HG03066 (cell line): Measurements from ENCODE around the gene RCN2.

ENCODE experiments used
- ATAC-seq: cut with Tn5 transposase; IDR thresholded peaks from one replicate; pipeline ENCODE4 v1.9.1; 2021; ENCODE audit warnings: low read depth; ENCODE audit not compliant: unreplicated experiment

Gene RCN2

DNA sequence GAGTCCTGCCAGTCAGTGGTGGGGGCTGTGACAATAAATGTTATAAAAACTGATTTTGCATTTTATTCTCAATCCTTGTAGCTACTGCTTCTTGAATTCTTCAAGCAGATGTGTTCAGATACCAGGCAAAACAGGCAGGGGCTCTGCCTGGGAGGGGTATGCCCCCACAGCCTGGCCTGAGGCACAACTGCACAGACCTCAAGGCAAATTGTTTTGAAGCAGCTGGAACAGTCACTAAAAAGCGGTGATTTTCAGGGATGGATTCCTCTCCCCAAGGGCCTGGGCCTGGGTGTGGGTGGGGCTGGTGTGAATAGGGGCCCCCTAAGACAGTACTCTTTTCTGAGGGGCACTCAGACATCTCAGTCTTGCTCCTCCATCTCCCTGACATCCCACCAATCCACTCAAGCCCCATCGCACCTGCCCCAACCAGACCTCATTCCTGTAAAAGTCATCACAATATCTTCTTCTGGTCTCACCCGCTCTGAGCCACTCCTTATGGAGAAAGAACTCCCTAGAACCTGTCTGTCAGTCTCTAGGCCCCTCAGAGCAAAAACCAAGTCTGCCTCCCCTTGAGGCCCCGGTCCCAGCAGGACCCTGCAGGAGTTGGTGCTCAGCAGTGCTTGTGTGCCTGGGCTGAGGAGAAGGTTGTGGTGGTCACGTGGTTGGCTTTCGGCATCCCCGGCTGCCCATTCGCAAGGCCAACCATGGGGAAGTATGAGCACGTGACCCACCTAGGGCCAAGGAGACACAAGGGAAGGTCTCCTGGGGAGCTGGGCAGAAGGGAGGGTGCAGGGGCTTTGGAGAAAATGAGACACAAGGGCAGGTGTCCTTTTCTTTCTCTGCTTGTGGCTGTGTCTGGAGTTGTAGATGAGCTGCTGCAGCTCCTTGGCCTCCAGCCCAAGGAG lies 60.4 kb downstream of the RCN2 start:
- no peak for ATAC-seq

DNA sequence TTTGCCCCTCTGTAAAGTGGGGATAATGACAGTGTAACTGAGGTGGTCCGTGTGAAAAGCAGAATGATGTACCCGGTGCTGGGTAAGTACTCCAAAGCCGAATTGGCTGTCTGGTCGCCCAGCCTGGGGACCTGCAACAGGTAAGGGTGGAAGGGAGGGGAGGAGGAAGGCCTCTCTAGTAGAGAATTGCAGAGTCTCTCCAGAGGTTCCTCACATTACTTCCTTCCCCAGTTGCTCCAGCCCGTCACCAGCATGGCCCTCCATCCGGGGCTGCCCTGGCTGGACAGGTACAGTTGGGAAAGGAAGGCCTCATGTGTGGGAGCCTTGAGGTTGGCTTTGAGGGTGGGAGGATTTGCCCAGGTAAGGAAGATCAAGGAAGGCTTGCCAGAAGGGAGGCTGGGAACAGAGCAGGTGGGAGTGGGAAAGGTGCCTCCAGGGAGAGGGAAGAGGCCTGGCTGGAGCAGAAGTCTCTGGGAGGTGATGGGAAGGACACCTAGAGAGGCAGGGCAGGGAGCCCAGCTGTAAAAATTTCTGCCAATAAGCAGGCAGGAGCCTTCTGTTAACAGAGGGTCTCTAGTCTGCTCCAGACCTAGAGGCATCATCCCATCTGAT lies 61.7 kb downstream of the RCN2 start:
- ATAC-seq, result no peak

DNA sequence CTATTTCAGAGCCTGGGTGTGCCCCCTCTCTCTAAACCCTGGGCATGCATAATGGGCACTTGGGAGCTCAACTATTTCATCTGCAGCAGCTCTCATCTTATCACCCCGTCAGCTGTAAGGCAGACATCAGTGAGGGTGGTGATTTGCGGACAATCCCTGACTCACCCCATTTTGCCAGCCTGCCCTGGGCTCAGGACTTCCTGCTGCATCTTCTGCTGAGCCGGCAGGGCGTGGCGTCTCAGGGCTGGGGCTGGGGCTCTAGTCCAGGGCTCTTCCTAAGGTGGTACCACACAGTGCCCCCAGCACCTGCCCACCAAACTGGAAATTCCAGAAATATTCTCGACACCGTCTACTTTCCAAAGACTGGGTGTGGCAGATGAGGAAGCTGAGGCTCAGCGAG lies 62.5 kb downstream of the RCN2 start:
- ATAC-seq, result no peak

DNA sequence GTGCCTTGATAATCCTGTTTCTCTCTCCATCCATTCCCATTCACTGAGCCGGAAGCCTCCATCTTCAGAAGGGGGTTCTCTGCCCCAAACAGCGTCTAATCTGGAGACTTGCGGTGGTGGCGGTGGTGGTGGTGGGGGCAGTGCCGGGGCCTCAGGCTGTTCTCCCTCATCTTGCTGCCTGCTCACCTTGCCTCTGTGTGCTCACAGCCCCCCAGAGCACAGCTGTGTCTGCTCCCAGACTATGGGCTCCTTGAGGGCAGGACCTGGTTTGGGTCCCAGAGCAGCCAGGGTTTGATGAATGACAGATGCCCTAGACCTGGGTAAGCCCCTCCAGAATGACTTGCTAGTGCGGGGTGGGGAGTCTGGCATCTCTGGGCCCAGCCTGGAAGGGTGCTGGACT lies 62.9 kb downstream of the RCN2 start:
- ATAC-seq, result no peak

DNA sequence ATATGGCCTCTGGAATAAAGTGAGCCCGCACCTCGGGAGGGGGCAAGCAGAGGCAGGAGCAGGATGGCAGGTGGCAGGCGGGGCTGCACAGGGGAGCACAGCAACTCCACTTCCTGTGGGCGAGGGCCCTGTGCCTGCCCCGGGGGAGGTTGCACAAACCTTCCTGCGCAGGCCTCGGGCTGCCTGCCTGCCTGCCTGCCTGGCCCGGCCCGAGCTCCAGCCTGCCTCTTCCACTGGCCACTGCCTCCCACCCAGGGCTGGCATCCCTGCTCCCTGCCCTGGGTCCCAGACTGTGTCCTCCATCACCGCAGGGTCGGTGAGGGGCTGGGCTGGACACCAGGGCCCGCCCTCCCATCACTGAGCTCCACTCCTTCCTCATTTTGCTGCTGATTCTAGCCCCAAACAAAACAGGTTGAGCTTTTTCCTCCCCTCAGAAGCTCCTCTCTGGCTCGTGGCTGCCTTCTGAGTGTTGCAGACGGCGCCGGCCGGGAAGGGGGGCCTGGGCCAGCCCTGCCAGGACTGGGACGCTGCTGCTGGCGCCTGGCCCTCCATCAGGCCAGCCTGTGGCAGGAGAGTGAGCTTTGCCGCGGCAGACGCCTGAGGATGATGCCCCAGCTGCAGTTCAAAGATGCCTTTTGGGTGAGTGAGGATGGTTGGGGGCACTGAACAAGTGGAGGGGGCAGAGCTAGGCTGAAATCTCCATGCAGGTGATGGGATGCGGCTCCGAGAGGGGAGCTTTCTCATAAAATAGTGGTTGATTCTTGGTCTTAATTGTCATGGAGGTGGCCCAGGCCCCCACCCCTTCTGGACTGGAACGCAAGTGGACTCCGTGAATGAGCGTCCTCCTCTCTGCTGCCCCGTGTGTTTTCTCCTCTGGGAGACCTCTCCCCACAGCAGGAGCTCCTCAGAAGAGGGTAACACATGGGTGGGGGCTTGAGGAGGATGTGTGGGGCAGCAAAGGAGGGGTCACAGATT lies 63.7 kb downstream of the RCN2 start, which contains the start of gene PSTPIP1:
TSS of gene PSTPIP1 (plus strand) at position 156 of the 975 bp plus-strand sequence. CDS start at position 604, 448 bp downstream.
- ATAC-seq, result no peak

DNA sequence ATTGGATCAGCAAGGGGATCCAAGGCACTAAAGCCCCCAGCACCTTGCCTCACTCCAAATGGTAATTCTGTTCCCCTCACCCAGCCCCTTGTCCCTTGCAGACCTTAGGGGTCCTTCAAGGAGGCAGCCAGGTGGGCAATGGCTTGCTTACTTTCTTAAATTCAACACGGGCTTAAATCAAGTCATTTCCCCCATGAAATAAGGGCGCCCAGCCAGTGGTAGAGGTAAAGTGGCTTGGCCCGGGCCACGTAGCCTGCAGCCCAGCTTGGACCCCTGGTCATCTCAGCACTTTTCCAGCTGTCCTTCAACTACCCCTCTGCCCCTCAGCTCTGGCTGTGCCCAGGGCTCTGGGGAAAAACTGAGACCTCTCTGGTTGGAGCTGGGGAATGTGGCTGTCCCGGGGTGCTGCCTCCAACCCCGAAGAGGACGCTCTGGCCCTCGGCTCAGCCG lies 64.6 kb downstream of the RCN2 start:
- no peak for ATAC-seq

DNA sequence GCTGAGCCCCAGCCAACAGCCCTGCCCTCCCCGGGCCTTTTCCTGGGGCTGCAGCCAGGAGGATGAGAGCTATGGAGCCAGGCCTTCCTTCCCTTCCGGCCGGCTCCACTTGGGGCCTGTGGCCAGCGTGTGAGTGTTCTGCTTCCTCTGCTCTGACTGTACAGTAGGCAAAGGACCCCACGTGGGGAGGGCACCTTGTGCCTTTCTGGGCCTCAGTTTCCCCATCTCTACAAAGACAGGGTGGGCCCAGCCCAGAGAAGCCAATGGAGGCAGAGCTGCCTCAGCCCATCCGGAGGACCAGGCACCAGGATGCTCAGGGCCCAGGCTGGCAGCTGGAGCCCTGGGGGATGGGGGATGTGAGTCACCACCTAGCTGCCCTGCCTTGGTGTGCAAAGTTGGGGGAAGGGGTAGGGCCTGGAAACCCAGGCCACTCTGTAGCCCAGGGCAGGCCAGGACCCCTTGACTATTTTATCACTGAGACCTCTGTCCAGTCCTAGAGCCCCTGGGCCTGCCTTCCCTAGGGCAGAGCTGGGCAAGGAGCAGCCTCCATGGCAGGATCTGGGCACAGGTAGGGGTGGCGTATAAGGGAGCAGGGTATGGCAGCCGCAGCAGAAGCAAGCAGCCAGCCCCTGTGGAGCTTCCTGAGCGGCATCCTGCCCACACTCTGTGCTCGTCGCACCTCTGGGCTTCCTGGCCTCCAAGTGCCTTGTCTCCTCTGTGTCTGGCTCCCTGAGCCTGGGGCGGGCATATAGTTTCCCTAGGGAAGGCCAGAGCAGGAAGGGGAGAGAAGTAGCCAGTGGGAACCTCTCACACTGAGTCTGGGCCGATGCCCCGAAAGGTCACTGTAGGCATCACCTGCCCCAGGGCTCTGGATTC lies 65.2 kb downstream of the RCN2 start:
- ATAC-seq, result no peak

DNA sequence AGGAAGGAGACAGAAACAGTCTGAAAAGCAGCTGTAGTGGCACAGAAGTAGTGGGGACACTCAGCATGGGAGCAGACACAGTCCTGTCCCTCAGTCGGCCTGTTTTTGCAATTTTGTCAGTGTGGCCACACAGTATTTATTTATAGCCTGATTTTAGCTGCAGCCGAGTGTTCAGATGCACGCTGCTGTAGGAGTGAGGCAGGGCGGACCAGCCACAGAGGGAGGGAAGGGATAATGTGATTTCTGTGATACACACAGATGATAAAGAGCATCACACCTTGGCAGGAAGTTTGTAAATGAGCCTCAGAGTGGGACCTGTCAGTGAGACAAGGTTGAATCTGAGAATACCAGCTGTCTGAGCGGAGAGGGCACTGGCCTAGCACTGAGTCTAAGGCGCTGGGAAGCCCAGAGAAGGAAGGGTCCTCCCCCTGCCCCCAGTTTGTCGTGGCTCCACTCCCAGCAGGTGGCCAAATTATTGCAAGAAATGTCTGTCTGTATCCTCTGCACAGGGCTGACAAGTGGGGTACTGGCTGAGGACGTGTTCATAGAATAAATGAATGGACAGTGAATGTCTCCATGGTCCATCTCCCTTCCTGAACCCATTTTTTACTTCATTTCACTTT lies 67.2 kb downstream of the RCN2 start:
- ATAC-seq, result no peak

DNA sequence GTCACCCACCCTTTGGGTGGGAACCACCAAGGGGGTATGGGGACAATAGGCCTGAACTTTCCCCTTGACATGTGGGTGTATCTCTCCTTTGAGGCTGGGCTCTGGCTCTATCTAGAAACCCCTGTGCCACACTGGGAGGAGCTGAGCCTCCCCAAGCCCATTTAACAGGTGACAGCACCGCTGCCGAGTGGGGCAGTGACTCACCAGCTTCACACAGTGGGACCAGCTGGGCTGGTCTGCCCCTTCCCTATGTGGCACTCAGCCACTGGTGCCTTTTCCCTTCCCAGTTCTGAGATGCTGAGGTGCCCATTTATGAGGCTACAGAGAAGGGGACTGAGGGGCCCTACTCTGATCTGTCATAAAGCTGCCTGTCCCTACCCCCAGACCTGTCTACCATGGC lies 68.4 kb downstream of the RCN2 start:
- no peak for ATAC-seq

DNA sequence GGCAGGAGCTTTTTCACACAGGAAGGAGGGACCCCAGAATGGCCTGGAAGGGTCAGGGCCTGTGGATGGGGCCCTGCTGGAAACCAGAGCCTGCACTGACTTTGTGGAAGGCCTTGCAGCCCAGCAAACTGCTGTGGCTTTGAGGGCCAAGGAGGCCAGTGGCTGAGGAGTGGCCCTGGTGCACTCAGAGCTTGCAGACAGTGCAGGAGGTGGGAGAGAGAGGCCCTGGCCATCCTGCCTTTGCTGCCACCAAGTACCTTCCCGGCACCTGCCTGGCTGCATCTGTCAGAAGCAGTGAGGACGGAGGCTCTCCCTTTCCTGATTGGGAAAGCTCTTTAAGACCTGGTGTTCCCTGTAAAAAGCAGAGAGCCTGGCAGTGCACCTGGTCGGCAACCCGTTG lies 69.8 kb downstream of the RCN2 start:
- ATAC-seq, result no peak

DNA sequence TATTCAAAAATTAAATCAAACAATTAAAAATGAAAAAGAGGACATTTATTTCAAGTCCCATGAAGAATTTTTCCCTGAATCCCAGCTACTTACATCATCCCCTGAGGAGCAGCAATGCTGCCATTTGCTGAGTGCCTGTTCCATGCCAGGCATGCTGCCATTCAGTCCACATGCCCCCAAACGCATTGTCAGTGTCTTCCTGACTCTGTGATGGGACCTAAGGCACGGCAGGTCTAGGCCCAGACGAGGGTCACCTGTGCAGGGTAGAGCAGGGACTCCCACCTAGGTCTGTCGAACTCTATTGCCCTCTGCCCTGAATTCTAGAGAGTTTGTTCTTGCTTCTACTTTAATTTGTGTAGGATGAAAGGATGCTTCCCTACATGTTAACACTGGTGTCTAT lies 70.4 kb downstream of the RCN2 start:
- ATAC-seq, result no peak

DNA sequence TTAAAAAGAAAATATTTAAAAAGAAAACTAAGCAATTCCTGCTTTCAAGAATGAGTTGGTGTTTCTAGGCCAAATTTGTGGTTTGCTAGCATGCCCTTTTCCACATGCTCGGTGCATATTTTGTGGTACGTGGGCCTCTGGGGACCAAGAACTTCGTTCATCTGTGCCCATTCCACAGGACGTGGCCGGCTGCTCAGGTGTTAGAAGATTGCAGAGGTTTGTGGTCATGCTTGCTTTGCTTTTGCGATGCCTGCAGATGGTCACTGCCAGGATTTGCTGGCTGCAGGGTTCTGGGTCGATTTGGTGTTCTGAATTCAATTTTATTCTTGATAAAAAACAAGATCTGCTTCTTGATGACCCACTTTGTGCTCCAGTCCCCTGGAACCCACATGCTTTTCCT lies 70.9 kb downstream of the RCN2 start:
- peak; percentile 18 for ATAC-seq

DNA sequence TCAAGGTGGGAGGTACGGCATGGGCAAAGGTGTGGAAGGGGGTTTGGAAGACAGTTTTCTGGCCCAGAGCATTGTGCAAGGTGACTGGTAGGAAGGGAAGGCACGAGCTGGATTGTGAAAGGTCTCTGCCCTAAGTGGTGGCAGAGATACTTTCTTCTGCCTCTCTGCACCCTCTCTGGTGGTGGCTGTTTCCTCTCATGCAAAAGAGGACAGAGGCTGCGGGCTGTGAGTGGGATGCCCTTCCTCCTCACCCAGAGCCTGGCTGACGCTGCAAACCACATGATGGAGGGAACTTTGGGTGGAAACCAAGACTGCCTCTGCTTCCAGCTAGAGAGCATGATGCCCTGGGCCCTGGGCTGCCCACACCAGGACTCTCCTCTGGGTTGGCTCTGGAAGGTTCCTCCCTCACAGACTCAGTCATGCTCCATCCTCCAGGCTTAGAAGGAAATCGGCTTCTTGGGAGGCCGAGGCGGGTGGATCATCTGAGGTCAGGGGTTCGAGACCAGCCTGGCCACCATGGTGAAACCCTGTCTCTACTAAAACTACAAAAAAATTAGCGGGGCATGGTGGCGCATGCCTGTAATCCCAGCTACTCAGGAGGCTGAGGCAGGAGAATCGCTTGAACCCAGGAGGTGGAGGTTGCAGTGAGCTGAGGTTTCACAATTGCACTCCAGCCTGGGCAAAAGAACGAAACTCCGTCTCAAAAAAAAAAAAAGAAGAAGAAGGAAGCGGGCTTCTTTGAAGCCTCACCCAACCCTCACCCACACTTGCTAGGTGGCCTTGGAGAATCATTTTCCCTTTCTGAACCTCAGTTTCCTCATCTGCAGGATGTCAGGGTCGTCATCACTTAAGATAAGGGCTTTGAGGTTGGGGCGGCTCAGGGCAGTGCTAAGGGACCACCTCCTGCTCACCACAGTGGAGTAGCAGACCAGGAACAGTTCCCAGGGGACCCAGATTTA lies 71.7 kb downstream of the RCN2 start:
- peak; percentile 78 for ATAC-seq
